AG09319 (cell line): ENCODE measurements around the gene MSI2.

Source experiments
- DNase-seq: peaks from one replicate; pipeline ENCODE4 v3.0.0-alpha.2; 2010; ENCODE audit warnings: low read depth; ENCODE audit errors: extremely low read depth
- CTCF ChIP-seq: IDR thresholded peaks from 2 replicates; pipeline ENCODE4 v1.5.1; 2011; ENCODE audit warnings: low read depth, mild to moderate bottlenecking, inconsistent platforms, low read length, moderate library complexity

Gene MSI2

GRCh38 chr17:57699751-57700219 lies 443.5 kb downstream of the MSI2 start:
- no peak for DNase-seq
- no peak for TF ChIP-seq CTCF

GRCh38 chr17:57701124-57701523 lies 444.8 kb downstream of the MSI2 start:
- no peak for TF ChIP-seq CTCF
- DNase-seq: no peak

GRCh38 chr17:57703273-57703672 lies 446.9 kb downstream of the MSI2 start:
- DNase-seq: no peak
- no peak for TF ChIP-seq CTCF

- TF ChIP-seq CTCF: no peak
- DNase-seq: no peak
These were observed 448.1 kb downstream of the MSI2 start for GRCh38 chr17:57704448-57704847.

- TF ChIP-seq CTCF: no peak
- no peak for DNase-seq
These were observed 449.8 kb downstream of the MSI2 start for GRCh38 chr17:57705921-57706695.

- no peak for TF ChIP-seq CTCF
- no peak for DNase-seq
These were observed 450.4 kb downstream of the MSI2 start for GRCh38 chr17:57706761-57707160.

- no peak for DNase-seq
- no peak for TF ChIP-seq CTCF
These were observed 451.6 kb downstream of the MSI2 start for GRCh38 chr17:57707892-57708291.
